ENCODE data around the gene CTAGE1.
"Not testable (repeated sequence)": the region's sequence is repeated elsewhere in the genome, so short reads cannot be mapped to it uniquely, and the experiment has no call there.

Gene CTAGE1

GRCh38 chr18:22405142-22405541 is 12.6 kb downstream of the CTAGE1 start:
- in situ Hi-C loops (cut with MboI; ENCODE audit: low pct_unique_long_range_greater_than_20kb, low sequenced_read_pairs, unreplicated experiment), result no loop called here
- no peak for TF ChIP-seq CTCF (IDR thresholded peaks at IDR 0.05; ENCODE audit: extremely low read depth, insufficient read depth, missing control alignments)

DNA sequence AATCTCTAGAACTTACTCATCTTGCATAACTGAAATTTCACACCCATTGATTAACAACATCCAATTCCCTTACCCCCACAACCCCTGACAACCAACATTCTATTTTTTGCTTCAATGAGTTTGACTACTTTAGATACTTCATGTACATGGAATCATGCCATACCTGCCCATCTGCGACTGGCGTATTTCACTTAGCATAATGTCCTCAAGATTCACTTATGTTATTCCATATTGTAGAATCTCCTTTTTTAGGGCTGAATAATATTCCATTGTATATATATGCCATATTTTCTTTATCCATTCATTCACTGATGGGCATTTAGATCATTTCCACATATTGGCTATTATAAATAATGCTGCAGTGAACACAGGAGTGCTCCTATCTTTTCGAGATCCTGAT is 13.8 kb downstream of the CTAGE1 start:
- no peak for TF ChIP-seq CTCF (IDR thresholded peaks at IDR 0.05; ENCODE audit: extremely low read depth, insufficient read depth, missing control alignments)
- no peak for DNase-seq (ENCODE audit: low spot score)
- in situ Hi-C loops (cut with MboI; ENCODE audit: low pct_unique_long_range_greater_than_20kb, low sequenced_read_pairs, unreplicated experiment), result no loop called here

More at GRCh38 chr18:22405142-22405541, 12.6 kb downstream of the CTAGE1 start:
- no peak for DNase-seq (ENCODE audit: low spot score)

- TF ChIP-seq CTCF (IDR thresholded peaks at IDR 0.05; ENCODE audit: extremely low read depth, insufficient read depth, missing control alignments), result no peak
- no peak for DNase-seq (ENCODE audit: low spot score)
- in situ Hi-C loops (cut with MboI; ENCODE audit: low pct_unique_long_range_greater_than_20kb, low sequenced_read_pairs, unreplicated experiment), result no loop called here
These were observed 17.8 kb downstream of the CTAGE1 start for GRCh38 chr18:22399949-22400348.

GRCh38 chr18:22398464-22398863 is 19.3 kb downstream of the CTAGE1 start:
- no peak for DNase-seq (ENCODE audit: low spot score)
- TF ChIP-seq CTCF (IDR thresholded peaks at IDR 0.05; ENCODE audit: extremely low read depth, insufficient read depth, missing control alignments), result no peak
- in situ Hi-C loops (cut with MboI; ENCODE audit: low pct_unique_long_range_greater_than_20kb, low sequenced_read_pairs, unreplicated experiment), result no loop called here

- DNase-seq (ENCODE audit: low spot score), result no peak
- TF ChIP-seq CTCF (IDR thresholded peaks at IDR 0.05; ENCODE audit: extremely low read depth, insufficient read depth, missing control alignments), result no peak
- in situ Hi-C loops (cut with MboI; ENCODE audit: low pct_unique_long_range_greater_than_20kb, low sequenced_read_pairs, unreplicated experiment), result no loop called here
These were observed 23.3 kb downstream of the CTAGE1 start for GRCh38 chr18:22394428-22394827.

DNA sequence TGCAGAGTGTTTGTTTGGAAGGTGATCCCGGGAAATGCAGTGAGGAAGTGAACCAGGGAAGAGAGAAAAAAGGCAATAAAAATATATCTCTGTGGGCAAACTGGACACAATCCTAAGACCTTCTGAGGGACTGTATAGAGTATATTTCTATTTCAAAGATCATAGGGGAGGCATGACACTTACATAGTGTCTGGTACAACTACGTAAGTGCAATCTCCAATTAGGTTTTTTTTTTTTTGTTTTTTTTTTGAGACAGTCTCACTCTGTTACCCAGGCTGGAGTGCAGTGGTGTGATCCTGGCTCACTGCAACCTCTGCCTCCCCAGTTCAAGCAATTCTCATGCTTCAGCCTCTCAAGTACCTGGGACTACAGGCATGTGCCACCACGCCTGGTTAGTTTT is 24.6 kb downstream of the CTAGE1 start:
- DNase-seq (ENCODE audit: low spot score); in situ Hi-C loops (cut with MboI; ENCODE audit: low pct_unique_long_range_greater_than_20kb, low sequenced_read_pairs, unreplicated experiment): not testable (repeated sequence)

DNA sequence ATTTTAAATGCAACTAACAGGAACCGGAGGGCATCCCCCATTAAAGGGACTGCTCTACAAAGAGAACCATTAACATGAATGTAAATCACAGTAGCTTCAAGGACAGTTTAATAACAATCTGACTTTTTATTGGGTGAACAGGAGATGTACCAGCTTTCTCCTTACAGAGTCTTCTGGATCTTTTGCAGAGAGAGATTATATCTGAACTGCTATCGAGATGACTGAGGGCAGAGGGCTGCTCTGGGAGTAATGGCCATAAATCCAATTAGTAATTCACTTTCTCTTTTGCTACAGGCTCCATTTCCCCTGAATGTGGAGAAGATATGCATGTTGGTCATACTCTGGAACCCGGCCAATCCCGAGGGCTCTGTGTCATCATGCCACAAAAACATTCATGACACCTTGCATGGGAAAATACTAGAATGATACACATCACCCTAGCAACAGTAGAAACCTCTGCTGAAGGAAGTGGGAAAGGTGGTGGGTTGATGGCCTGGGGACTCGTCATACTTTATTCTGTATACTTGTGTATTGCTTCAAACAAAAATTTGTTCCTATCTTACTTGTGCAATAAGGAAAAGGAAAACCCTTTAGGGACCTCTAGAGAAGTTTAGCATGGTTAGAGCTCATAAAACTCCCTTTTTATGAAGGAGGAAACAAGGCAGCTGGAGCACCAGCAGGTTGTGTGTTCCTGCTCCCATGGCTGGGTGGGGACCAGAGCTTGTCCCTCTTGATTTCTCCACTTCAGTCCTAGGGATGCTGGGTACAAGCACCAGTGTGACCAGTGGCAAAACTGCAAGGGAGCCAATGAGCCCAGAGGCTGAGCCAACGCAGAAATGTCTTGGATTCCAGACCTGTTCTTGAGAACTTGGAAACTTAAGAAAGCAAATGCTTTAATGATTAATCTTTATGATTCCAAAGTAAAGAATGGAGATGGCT is 26.0 kb downstream of the CTAGE1 start:
- DNase-seq (ENCODE audit: low spot score), result no peak
- in situ Hi-C loops (cut with MboI; ENCODE audit: low pct_unique_long_range_greater_than_20kb, low sequenced_read_pairs, unreplicated experiment), result no loop called here
- TF ChIP-seq CTCF (IDR thresholded peaks at IDR 0.05; ENCODE audit: extremely low read depth, insufficient read depth, missing control alignments), result no peak
